HG03469 (cell line): ENCODE measurements around the gene MLX.
"Not testable (repeated sequence)": the region's sequence is repeated elsewhere in the genome, so short reads cannot be mapped to it uniquely, and the experiment has no call there.

ENCODE experiments used
- ATAC-seq: cut with Tn5 transposase; IDR thresholded peaks from one replicate; pipeline ENCODE4 v1.9.1; 2021; ENCODE audit warnings: mild to moderate bottlenecking, moderate library complexity, moderate number of reproducible peaks; ENCODE audit not compliant: unreplicated experiment

The MLX gene

GRCh38 chr17:42554250-42555121 lies 12.4 kb upstream of the MLX start:
- ATAC-seq: no peak

- ATAC-seq: no peak
Observed at GRCh38 chr17:42555122-42555622, 11.7 kb upstream of the MLX start.

GRCh38 chr17:42555961-42556617 lies 10.8 kb upstream of the MLX start:
- not testable (repeated sequence) for ATAC-seq

GRCh38 chr17:42559075-42559474 lies 7.8 kb upstream of the MLX start:
- ATAC-seq: no peak

GRCh38 chr17:42560246-42560645 lies 6.7 kb upstream of the MLX start:
- ATAC-seq: no peak

GRCh38 chr17:42561897-42562387 lies 5.0 kb upstream of the MLX start, which contains the start of gene COASY:
TSS of gene COASY (plus strand) at chr17:42562148. CDS start at chr17:42562623, 475 bp downstream.
- ATAC-seq: no peak

- no peak for ATAC-seq
Observed at GRCh38 chr17:42562388-42563142, 4.3 kb upstream of the MLX start.

GRCh38 chr17:42563143-42563509 lies 3.8 kb upstream of the MLX start:
- no peak for ATAC-seq

- ATAC-seq: no peak
Observed at GRCh38 chr17:42563543-42563942, 3.4 kb upstream of the MLX start.

GRCh38 chr17:42563950-42564349 lies 3.0 kb upstream of the MLX start:
- no peak for ATAC-seq

- no peak for ATAC-seq
Observed at GRCh38 chr17:42564815-42565522, 1.9 kb upstream of the MLX start.

GRCh38 chr17:42565523-42566214 lies 1.2 kb upstream of the MLX start:
- no peak for ATAC-seq

GRCh38 chr17:42566215-42566882 lies 551 bp upstream of the MLX start:
- ATAC-seq: no peak

GRCh38 chr17:42568341-42569111 lies 1.6 kb downstream of the MLX start:
- no peak for ATAC-seq

GRCh38 chr17:42571435-42572225 lies 4.7 kb downstream of the MLX start:
- ATAC-seq: no peak

GRCh38 chr17:42573095-42573494 lies 6.2 kb downstream of the MLX start:
- ATAC-seq: no peak

GRCh38 chr17:42574463-42574862 lies 7.6 kb downstream of the MLX start:
- no peak for ATAC-seq

GRCh38 chr17:42577140-42577531 lies 10.2 kb downstream of the MLX start:
- ATAC-seq: no peak
